ENCODE results near the gene USB1.

The USB1 gene

DNA sequence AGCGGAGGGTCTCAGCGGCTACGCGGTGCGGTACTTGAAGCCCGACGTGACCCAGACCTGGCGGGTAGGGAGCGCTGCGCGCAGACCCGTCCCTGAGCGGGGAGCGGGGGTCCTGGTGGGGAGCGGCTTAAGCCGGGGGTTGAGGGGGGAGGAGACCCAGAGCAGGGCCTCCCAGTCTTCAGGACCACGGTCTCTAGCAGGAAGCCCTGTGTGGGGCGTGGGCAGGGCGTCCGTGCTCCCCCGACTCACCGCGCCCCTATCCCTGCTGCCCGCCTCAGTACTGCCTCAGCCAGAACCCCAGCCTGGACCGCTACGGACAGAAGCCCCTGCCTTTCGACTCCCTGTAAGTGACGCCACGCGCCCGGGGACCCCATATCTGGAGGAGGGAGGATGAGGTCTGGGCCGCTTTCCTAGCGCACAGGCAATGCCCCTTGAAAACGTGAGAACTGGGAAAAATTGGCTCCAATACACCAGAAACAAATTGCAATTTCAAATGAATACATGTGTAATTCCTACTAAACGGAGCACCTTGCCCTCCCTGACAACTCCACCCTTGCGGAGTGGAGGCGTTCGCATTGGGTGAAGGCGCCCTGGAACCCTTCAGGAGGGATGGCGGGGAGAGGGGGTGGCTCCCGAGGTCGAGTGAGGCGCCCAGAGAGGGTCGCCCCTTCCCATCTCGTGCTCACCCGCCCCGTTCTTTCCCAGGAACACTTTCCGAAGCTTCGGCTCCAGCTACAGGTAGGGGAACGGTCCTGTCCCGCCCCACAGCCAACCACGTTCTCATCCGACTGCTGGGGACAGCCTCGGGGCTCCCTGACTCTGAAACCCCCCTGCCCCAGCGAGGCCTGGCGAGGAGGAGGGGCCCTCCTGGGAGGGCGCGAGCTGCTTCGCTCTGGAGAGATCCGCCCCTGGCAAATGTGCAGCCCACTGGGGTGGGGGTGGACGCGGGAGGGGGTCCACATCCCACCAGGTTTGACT is 15.7 kb upstream of the USB1 start:
- Histone ChIP-seq H3K14ac (ENCODE audit: low read length) (no peak overlapping the region), H2BK15ac (ENCODE audit: low read length) (peak overlapping the region; percentile 86), H3K27me3 (ENCODE audit: control insufficient read depth in 3 of 3, insufficient read depth in 3 of 3, low read depth in 1 of 3, low read length in 3 of 3) (peaks cover 9 to 60% (median 30%) of the 10 kb centered on the region in 3 experiments), H2BK120ac (ENCODE audit: low read depth, low read length) (no peak overlapping the region), H3K4me1 (ENCODE audit: control insufficient read depth in 2 of 2, insufficient read depth in 1 of 2, low read depth in 1 of 2, low read length in 2 of 2) (peaks cover 3 to 5% of the 10 kb centered on the region in 2 donors), H3K9ac (ENCODE audit: low read depth, low read length, poor library complexity) (peak overlapping the region; percentile 86), H4K8ac (ENCODE audit: low read depth, low read length) (no peak overlapping the region), H3K4me3 (ENCODE audit: low read length in 2 of 2) (peak overlapping the region; percentile 45 to 72), H3K36me3 (replicated peaks in 1 of 2; ENCODE audit: control insufficient read depth in 2 of 2, insufficient read depth in 2 of 2, low read length in 2 of 2) (no peaks in the 10 kb centered on the region), H3K79me1 (ENCODE audit: low read depth, low read length) (no peaks in the 10 kb centered on the region), H2BK12ac (ENCODE audit: low read length) (no peak overlapping the region), H2AFZ (ENCODE audit: low read length) (peak overlapping the region; percentile 92), H3K23ac (ENCODE audit: low read depth, low read length, poor library complexity) (peak overlapping the region; percentile 73), H3K9me3 (replicated peaks in 1 of 2; ENCODE audit: control insufficient read depth in 2 of 2, insufficient read depth in 1 of 2, low read depth in 1 of 2, low read length in 2 of 2) (no peaks in the 10 kb centered on the region), H3K4me2 (ENCODE audit: insufficient read depth, low read length, poor library complexity, severe bottlenecking) (peak overlapping the region; percentile 79), H2AK5ac (ENCODE audit: low read depth, low read length) (peak overlapping the region; percentile 66), H3K18ac (ENCODE audit: low read length) (peak overlapping the region; percentile 87), H3K27ac (replicated peaks; ENCODE audit: low read length) (no peak overlapping the region), H2BK5ac (ENCODE audit: low read length) (no peak overlapping the region), H4K91ac (ENCODE audit: low read depth, low read length, poor library complexity) (no peak overlapping the region), H3K4ac (ENCODE audit: low read length) (no peak overlapping the region)
- no peak for DNase-seq (ENCODE audit: low spot score)
- WGBS, 2 donors (ENCODE audit: extremely low coverage in 2 of 2, insufficient read length in 2 of 2, insufficient replicate concordance in 1 of 2), result no CpG with 5 or more reads among the region's 62 CpGs

DNA sequence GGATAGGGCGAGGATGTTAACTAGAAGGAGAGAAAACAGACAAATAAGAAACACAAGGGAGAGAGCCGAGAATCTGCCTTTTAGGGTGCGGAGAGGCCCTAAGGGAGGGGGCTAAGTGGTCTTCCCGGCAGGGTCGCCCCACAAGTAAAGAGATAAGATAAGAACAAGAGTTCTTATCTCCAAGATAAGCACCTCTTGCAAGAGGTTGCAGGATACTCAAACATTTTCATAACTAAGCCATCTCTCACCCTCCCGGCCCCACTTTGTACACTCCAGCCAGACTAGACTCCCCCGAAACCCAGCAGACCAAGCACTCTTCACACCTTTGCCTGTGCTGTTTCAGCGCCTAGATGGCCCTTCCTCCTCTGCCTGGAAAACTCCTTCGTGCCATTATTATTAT is 15.0 kb upstream of the USB1 start:
- no peak overlapping the region for H3K18ac ChIP-seq (ENCODE audit: low read length)
- no peak for DNase-seq (ENCODE audit: low spot score)
- H3K4me3 ChIP-seq (ENCODE audit: low read length in 2 of 2), result no peak overlapping the region
- WGBS, 2 donors (ENCODE audit: extremely low coverage in 2 of 2, insufficient read length in 2 of 2, insufficient replicate concordance in 1 of 2), result no CpG with 5 or more reads among the region's 9 CpGs
- H3K79me1 ChIP-seq (ENCODE audit: low read depth, low read length), result no peaks in the 10 kb centered on the region
- H2BK15ac ChIP-seq (ENCODE audit: low read length), result no peak overlapping the region
- H4K8ac ChIP-seq (ENCODE audit: low read depth, low read length), result no peak overlapping the region
- no peak overlapping the region for H2BK12ac ChIP-seq (ENCODE audit: low read length)
- H2AFZ ChIP-seq (ENCODE audit: low read length), result no peak overlapping the region
- no peak overlapping the region for H2BK120ac ChIP-seq (ENCODE audit: low read depth, low read length)
- H3K14ac ChIP-seq (ENCODE audit: low read length), result no peak overlapping the region
- no peak overlapping the region for H2BK5ac ChIP-seq (ENCODE audit: low read length)
- no peak overlapping the region for H3K23ac ChIP-seq (ENCODE audit: low read depth, low read length, poor library complexity)
- no peak overlapping the region for H3K27ac ChIP-seq (replicated peaks; ENCODE audit: low read length)
- H3K9me3 ChIP-seq (replicated peaks in 1 of 2; ENCODE audit: control insufficient read depth in 2 of 2, insufficient read depth in 1 of 2, low read depth in 1 of 2, low read length in 2 of 2), result no peaks in the 10 kb centered on the region
- H3K27me3 ChIP-seq (ENCODE audit: control insufficient read depth in 3 of 3, insufficient read depth in 3 of 3, low read depth in 1 of 3, low read length in 3 of 3), result peaks cover 9 to 60% (median 30%) of the 10 kb centered on the region in 3 experiments
- H3K4ac ChIP-seq (ENCODE audit: low read length), result no peak overlapping the region
- H3K4me1 ChIP-seq (ENCODE audit: control insufficient read depth in 2 of 2, insufficient read depth in 1 of 2, low read depth in 1 of 2, low read length in 2 of 2), result peaks cover 3 to 5% of the 10 kb centered on the region in 2 donors
- H4K91ac ChIP-seq (ENCODE audit: low read depth, low read length, poor library complexity), result no peak overlapping the region
- peak overlapping the region; percentile 66 for H2AK5ac ChIP-seq (ENCODE audit: low read depth, low read length)
- no peaks in the 10 kb centered on the region for H3K36me3 ChIP-seq (replicated peaks in 1 of 2; ENCODE audit: control insufficient read depth in 2 of 2, insufficient read depth in 2 of 2, low read length in 2 of 2)
- no peak overlapping the region for H3K4me2 ChIP-seq (ENCODE audit: insufficient read depth, low read length, poor library complexity, severe bottlenecking)
- H3K9ac ChIP-seq (ENCODE audit: low read depth, low read length, poor library complexity), result no peak overlapping the region

DNA sequence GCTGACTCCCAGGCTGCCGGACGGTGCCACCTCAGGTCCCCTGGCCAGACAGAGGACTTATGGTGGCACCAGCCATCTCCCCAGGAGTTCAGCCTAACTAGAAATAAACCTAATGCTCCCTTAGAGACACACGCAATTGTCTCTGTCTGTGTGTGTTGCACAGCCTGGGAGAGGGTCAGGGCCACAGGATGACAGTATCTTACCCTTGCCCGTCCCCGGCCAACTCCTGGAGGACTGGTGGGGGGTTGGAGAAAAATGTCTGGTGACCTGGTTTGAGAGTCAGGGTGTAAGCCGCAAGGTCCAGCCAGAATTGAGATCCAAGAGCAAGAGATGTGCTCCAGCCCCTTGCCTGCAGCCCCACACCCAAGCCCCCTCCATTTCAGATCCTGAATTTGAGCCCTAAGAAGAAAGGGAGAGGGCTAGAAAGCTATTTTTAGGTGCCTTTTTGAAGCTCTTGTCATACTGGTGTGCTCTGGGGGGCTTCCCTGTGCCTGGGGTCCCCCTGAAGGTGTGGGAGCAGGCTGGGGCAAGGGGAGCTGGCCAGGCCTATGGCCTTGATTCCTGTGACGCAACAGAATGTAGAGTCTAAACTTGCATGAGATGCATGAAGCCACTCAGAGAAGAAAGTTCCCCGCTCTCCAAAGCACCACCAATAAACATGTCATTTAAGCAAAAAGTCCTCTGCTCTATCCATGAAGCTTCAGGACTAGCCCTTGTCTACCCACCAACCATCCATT is 13.6 kb upstream of the USB1 start:
- H3K36me3 ChIP-seq (replicated peaks in 1 of 2; ENCODE audit: control insufficient read depth in 2 of 2, insufficient read depth in 2 of 2, low read length in 2 of 2), result no peaks in the 10 kb centered on the region
- DNase-seq (ENCODE audit: low spot score), result no peak
- H3K27ac ChIP-seq (replicated peaks; ENCODE audit: low read length), result no peak overlapping the region
- H3K23ac ChIP-seq (ENCODE audit: low read depth, low read length, poor library complexity), result no peak overlapping the region
- no peak overlapping the region for H2AK5ac ChIP-seq (ENCODE audit: low read depth, low read length)
- no CpG with 5 or more reads among the region's 8 CpGs for WGBS, 2 donors (ENCODE audit: extremely low coverage in 2 of 2, insufficient read length in 2 of 2, insufficient replicate concordance in 1 of 2)
- H3K4me1 ChIP-seq (ENCODE audit: control insufficient read depth in 2 of 2, insufficient read depth in 1 of 2, low read depth in 1 of 2, low read length in 2 of 2), result peaks cover 3 to 5% of the 10 kb centered on the region in 2 donors
- no peak overlapping the region for H2BK5ac ChIP-seq (ENCODE audit: low read length)
- no peak overlapping the region for H3K4me3 ChIP-seq (ENCODE audit: low read length in 2 of 2)
- H3K4me2 ChIP-seq (ENCODE audit: insufficient read depth, low read length, poor library complexity, severe bottlenecking), result no peak overlapping the region
- no peaks in the 10 kb centered on the region for H3K9me3 ChIP-seq (replicated peaks in 1 of 2; ENCODE audit: control insufficient read depth in 2 of 2, insufficient read depth in 1 of 2, low read depth in 1 of 2, low read length in 2 of 2)
- no peak overlapping the region for H3K14ac ChIP-seq (ENCODE audit: low read length)
- peaks cover 9 to 54% (median 30%) of the 10 kb centered on the region in 3 experiments for H3K27me3 ChIP-seq (ENCODE audit: control insufficient read depth in 3 of 3, insufficient read depth in 3 of 3, low read depth in 1 of 3, low read length in 3 of 3)
- H3K9ac ChIP-seq (ENCODE audit: low read depth, low read length, poor library complexity), result no peak overlapping the region
- H3K79me1 ChIP-seq (ENCODE audit: low read depth, low read length), result no peaks in the 10 kb centered on the region
- no peak overlapping the region for H2BK12ac ChIP-seq (ENCODE audit: low read length)
- H2BK15ac ChIP-seq (ENCODE audit: low read length), result no peak overlapping the region
- H4K8ac ChIP-seq (ENCODE audit: low read depth, low read length), result no peak overlapping the region
- no peak overlapping the region for H3K18ac ChIP-seq (ENCODE audit: low read length)
- no peak overlapping the region for H2BK120ac ChIP-seq (ENCODE audit: low read depth, low read length)
- no peak overlapping the region for H4K91ac ChIP-seq (ENCODE audit: low read depth, low read length, poor library complexity)
- no peak overlapping the region for H3K4ac ChIP-seq (ENCODE audit: low read length)
- H2AFZ ChIP-seq (ENCODE audit: low read length), result no peak overlapping the region

GRCh38 chr16:57988929-57989328 is 12.3 kb upstream of the USB1 start:
- peak overlapping the region; percentile 27 for H3K18ac ChIP-seq (ENCODE audit: low read length)
- H2BK120ac ChIP-seq (ENCODE audit: low read depth, low read length), result no peak overlapping the region
- H4K8ac ChIP-seq (ENCODE audit: low read depth, low read length), result no peak overlapping the region
- H3K9me3 ChIP-seq (replicated peaks in 1 of 2; ENCODE audit: control insufficient read depth in 2 of 2, insufficient read depth in 1 of 2, low read depth in 1 of 2, low read length in 2 of 2), result no peaks in the 10 kb centered on the region
- H3K23ac ChIP-seq (ENCODE audit: low read depth, low read length, poor library complexity), result no peak overlapping the region
- peaks cover 3 to 5% of the 10 kb centered on the region in 2 donors for H3K4me1 ChIP-seq (ENCODE audit: control insufficient read depth in 2 of 2, insufficient read depth in 1 of 2, low read depth in 1 of 2, low read length in 2 of 2)
- H3K9ac ChIP-seq (ENCODE audit: low read depth, low read length, poor library complexity), result no peak overlapping the region
- H3K14ac ChIP-seq (ENCODE audit: low read length), result no peak overlapping the region
- no peak overlapping the region for H3K4me3 ChIP-seq (ENCODE audit: low read length in 2 of 2)
- DNase-seq (ENCODE audit: low spot score), result no peak
- H3K27me3 ChIP-seq (ENCODE audit: control insufficient read depth in 3 of 3, insufficient read depth in 3 of 3, low read depth in 1 of 3, low read length in 3 of 3), result peaks cover 9 to 48% (median 28%) of the 10 kb centered on the region in 3 experiments
- no peak overlapping the region for H4K91ac ChIP-seq (ENCODE audit: low read depth, low read length, poor library complexity)
- no peak overlapping the region for H2AFZ ChIP-seq (ENCODE audit: low read length)
- WGBS, 2 donors (ENCODE audit: extremely low coverage in 2 of 2, insufficient read length in 2 of 2, insufficient replicate concordance in 1 of 2), result no CpG with 5 or more reads among the region's 1 CpG
- no peak overlapping the region for H3K4ac ChIP-seq (ENCODE audit: low read length)
- no peak overlapping the region for H2BK5ac ChIP-seq (ENCODE audit: low read length)
- no peak overlapping the region for H3K4me2 ChIP-seq (ENCODE audit: insufficient read depth, low read length, poor library complexity, severe bottlenecking)
- H3K27ac ChIP-seq (replicated peaks; ENCODE audit: low read length), result no peak overlapping the region
- H2BK15ac ChIP-seq (ENCODE audit: low read length), result peak overlapping the region; percentile 23
- no peaks in the 10 kb centered on the region for H3K79me1 ChIP-seq (ENCODE audit: low read depth, low read length)
- no peak overlapping the region for H2AK5ac ChIP-seq (ENCODE audit: low read depth, low read length)
- H3K36me3 ChIP-seq (replicated peaks in 1 of 2; ENCODE audit: control insufficient read depth in 2 of 2, insufficient read depth in 2 of 2, low read length in 2 of 2), result peaks cover 2 to 4% of the 10 kb centered on the region in 2 donors
- H2BK12ac ChIP-seq (ENCODE audit: low read length), result no peak overlapping the region

Measured in neuronal stem cell (in vitro differentiated cells).